ENCODE results near the gene PITRM1. TPM values are rescaled to one million over a fixed set of nuclear protein-coding genes. Genes with fewer than 3 reads are reported as not detected.

PITRM1 gene
- total RNA-seq, 1 experiment from 2014 or later = 70.4 TPM

GRCh38 chr10:3102720-3103427 lies 69.7 kb downstream of the PITRM1 start:
- intact Hi-C loops (cut with micrococcal nuclease; ENCODE audit: unreplicated experiment) = no loop called here
- Mint-ChIP-seq H3K4me1 (ENCODE audit: low read depth, unreplicated experiment) (peaks cover 18% of the 10 kb centered on the region), H3K9me3 (ENCODE audit: low read depth, unreplicated experiment) (no peaks in the 10 kb centered on the region), H3K27me3 (ENCODE audit: unreplicated experiment) (no peaks in the 10 kb centered on the region), H3K27ac (ENCODE audit: unreplicated experiment) (peak overlapping the region; percentile 32), H3K4me3 (ENCODE audit: low read depth, unreplicated experiment) (no peak overlapping the region), H3K36me3 (ENCODE audit: insufficient read depth, unreplicated experiment) (peaks cover 64% of the 10 kb centered on the region)
- no peak for DNase-seq
- no TSS peak for BruUV-seq (replicated peaks)
- CTCF ChIA-PET = no interaction called here
- TF ChIP-seq, protein P1, sequence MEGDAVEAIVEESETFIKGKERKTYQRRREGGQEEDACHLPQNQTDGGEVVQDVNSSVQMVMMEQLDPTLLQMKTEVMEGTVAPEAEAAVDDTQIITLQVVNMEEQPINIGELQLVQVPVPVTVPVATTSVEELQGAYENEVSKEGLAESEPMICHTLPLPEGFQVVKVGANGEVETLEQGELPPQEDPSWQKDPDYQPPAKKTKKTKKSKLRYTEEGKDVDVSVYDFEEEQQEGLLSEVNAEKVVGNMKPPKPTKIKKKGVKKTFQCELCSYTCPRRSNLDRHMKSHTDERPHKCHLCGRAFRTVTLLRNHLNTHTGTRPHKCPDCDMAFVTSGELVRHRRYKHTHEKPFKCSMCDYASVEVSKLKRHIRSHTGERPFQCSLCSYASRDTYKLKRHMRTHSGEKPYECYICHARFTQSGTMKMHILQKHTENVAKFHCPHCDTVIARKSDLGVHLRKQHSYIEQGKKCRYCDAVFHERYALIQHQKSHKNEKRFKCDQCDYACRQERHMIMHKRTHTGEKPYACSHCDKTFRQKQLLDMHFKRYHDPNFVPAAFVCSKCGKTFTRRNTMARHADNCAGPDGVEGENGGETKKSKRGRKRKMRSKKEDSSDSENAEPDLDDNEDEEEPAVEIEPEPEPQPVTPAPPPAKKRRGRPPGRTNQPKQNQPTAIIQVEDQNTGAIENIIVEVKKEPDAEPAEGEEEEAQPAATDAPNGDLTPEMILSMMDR (IDR thresholded peaks at IDR 0.05; ENCODE audit: unreplicated experiment) = no peak

DNA sequence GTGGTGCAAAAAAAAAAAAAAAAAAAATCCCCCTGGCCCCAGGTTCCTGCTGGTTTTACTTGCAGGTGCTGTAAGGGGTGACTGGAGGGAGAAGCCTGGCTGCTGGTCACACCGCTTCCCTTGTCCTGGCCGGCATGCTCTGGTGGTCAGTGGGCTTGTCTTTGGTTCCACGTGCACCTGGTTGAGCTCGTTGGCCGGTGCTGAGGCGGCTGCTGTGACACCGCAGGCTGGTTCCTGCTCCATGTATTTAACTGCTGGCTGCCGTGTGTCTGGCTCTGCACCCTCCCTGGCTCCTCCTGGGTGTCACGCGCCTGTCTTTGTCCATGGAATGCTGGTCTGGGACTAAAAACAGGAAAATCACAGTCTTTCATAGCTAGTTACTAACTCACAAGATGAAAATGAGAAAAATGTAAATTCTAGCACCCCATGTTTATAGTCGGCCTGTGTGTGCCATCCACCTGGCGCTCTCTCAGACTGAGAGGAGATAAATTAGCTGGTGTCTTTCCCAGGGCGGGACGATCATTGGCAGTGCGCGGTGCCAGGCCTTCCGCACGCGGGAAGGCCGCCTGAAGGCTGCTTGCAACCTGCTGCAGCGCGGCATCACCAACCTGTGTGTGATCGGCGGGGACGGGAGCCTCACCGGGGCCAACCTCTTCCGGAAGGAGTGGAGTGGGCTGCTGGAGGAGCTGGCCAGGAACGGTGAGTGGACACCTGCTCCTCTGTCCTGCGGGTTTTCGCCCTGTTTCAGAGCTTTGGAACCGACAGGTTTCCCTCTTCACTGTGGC lies 71.5 kb downstream of the PITRM1 start:
- DNase-seq = no peak
- H3K4me3 Mint-ChIP-seq (ENCODE audit: low read depth, unreplicated experiment) = no peak overlapping the region
- CTCF ChIA-PET = interaction anchor here (0.6 kb wide), 1 partner anchor 165 kb away, joined by 3 read pairs; no protein-coding TSS in a partner anchor
- peaks cover 13% of the 10 kb centered on the region for H3K4me1 Mint-ChIP-seq (ENCODE audit: low read depth, unreplicated experiment)
- TF ChIP-seq, protein P1 (IDR thresholded peaks at IDR 0.05; ENCODE audit: unreplicated experiment) = no peak
- no peaks in the 10 kb centered on the region for H3K9me3 Mint-ChIP-seq (ENCODE audit: low read depth, unreplicated experiment)
- H3K27ac Mint-ChIP-seq (ENCODE audit: unreplicated experiment) = peak overlapping the region; percentile 67
- BruUV-seq (replicated peaks) = no TSS peak
- H3K36me3 Mint-ChIP-seq (ENCODE audit: insufficient read depth, unreplicated experiment) = peaks cover 59% of the 10 kb centered on the region
- H3K27me3 Mint-ChIP-seq (ENCODE audit: unreplicated experiment) = no peaks in the 10 kb centered on the region
- intact Hi-C loops (cut with micrococcal nuclease; ENCODE audit: unreplicated experiment) = no loop called here

DNA sequence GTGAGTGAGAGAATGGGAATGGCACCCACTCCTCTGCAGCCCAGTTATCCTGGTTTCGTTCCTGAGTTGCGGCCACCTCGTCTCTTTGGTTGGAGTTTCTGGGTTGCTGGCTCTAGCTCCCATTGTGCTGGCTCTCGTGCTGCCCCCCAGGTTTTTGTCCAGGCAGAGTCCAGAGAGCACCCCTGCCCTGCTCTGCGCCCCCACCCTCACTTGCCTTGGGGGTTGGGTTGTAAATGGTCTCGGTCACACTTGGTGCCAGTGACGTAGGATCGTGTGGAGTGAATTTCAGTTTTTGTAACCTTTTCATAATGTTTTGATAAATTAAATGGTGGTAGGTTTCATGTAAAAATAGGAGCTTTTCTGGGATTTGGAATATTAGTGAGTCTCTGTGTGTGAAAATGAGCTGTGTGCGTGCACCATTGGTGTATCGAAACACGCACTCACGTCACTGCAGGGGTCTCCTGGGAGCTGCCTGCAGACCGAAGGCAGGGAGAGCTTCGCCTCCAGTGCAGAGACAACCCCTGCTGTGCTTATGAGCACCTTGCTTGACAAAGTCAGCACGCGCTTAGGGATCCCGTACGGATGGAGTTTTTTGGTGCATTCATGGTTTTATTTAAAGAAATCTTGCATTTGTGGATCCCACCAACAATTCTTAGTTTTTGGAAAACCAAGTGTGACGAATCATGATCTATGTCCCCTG lies 72.3 kb downstream of the PITRM1 start:
- Mint-ChIP-seq H3K9me3 (ENCODE audit: low read depth, unreplicated experiment) (no peaks in the 10 kb centered on the region), H3K36me3 (ENCODE audit: insufficient read depth, unreplicated experiment) (peaks cover 63% of the 10 kb centered on the region), H3K27me3 (ENCODE audit: unreplicated experiment) (no peaks in the 10 kb centered on the region), H3K27ac (ENCODE audit: unreplicated experiment) (no peak overlapping the region), H3K4me1 (ENCODE audit: low read depth, unreplicated experiment) (peaks cover 20% of the 10 kb centered on the region), H3K4me3 (ENCODE audit: low read depth, unreplicated experiment) (no peak overlapping the region)
- no TSS peak for BruUV-seq (replicated peaks)
- intact Hi-C loops (cut with micrococcal nuclease; ENCODE audit: unreplicated experiment) = no loop called here
- CTCF ChIA-PET = interaction anchor here (0.6 kb wide), 1 partner anchor 164 kb away, joined by 3 read pairs; no protein-coding TSS in a partner anchor
- DNase-seq = no peak
- TF ChIP-seq, protein P1 (IDR thresholded peaks at IDR 0.05; ENCODE audit: unreplicated experiment) = no peak

DNA sequence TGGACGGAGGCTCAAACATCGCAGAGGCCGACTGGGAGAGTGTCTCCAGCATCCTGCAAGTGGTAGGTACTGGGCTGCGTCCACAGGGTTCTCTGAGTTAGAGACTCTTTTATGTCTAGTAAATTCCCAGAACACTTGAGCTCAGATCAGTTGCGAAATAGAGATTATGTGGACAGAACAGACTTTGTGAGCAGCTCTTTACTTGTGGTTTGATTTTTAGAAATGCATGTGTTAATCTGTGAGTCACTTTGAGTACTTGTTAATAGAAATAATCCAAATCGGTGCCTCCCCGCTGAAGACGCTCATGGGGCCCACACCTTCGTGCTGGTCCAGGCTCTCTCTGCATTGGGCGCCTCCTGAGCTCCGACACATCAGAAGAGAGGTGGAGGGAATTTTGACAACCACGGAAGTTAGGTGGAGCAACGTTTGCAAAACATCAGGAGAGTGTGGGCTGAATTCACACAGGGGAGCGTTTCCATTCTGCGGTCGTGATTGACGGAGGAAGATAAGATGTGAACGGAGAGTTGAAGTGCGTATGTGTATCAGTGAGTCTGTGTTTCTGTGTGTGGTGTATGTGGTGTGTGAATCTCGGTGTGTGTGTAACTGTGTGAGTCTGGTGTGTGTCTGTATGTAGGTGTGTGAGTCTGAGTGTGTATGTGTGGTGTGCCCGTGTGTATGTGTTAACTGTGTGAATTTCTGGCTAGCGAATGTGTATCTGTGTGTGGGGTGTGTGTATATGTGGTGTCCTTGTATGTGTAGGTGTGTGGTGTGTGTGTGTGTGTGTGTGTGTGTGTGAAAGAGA lies 73.1 kb downstream of the PITRM1 start:
- intact Hi-C loops (cut with micrococcal nuclease; ENCODE audit: unreplicated experiment) = no loop called here
- H3K27me3 Mint-ChIP-seq (ENCODE audit: unreplicated experiment) = no peaks in the 10 kb centered on the region
- BruUV-seq (replicated peaks) = no TSS peak
- H3K4me1 Mint-ChIP-seq (ENCODE audit: low read depth, unreplicated experiment) = peaks cover 28% of the 10 kb centered on the region
- no peaks in the 10 kb centered on the region for H3K9me3 Mint-ChIP-seq (ENCODE audit: low read depth, unreplicated experiment)
- no peak overlapping the region for H3K4me3 Mint-ChIP-seq (ENCODE audit: low read depth, unreplicated experiment)
- H3K27ac Mint-ChIP-seq (ENCODE audit: unreplicated experiment) = no peak overlapping the region
- H3K36me3 Mint-ChIP-seq (ENCODE audit: insufficient read depth, unreplicated experiment) = peaks cover 62% of the 10 kb centered on the region
- TF ChIP-seq, protein P1 (IDR thresholded peaks at IDR 0.05; ENCODE audit: unreplicated experiment) = no peak
- no peak for DNase-seq
- CTCF ChIA-PET = no interaction called here

All from Calu3 (cell line).